Occipital lobe (tissue), 2 donors: Measurements from ENCODE around the gene JUP. TPM values are rescaled to one million over a fixed set of nuclear protein-coding genes. Genes with fewer than 3 reads are reported as not detected.

ENCODE experiments used
- DNase-seq: peaks from one replicate; lab custom pipeline; 2025; lab: John Stamatoyannopoulos, UW
- total RNA-seq: library from RNA; depleted of rRNA; stranded (reverse); fragments of >200 nt; gene quantifications from one replicate; pipeline ENCODE4 v1.2.3, GENCODE V29; 2014

Gene JUP
- total RNA-seq, 1 donor from 2014 or later = 37.4 TPM

DNA sequence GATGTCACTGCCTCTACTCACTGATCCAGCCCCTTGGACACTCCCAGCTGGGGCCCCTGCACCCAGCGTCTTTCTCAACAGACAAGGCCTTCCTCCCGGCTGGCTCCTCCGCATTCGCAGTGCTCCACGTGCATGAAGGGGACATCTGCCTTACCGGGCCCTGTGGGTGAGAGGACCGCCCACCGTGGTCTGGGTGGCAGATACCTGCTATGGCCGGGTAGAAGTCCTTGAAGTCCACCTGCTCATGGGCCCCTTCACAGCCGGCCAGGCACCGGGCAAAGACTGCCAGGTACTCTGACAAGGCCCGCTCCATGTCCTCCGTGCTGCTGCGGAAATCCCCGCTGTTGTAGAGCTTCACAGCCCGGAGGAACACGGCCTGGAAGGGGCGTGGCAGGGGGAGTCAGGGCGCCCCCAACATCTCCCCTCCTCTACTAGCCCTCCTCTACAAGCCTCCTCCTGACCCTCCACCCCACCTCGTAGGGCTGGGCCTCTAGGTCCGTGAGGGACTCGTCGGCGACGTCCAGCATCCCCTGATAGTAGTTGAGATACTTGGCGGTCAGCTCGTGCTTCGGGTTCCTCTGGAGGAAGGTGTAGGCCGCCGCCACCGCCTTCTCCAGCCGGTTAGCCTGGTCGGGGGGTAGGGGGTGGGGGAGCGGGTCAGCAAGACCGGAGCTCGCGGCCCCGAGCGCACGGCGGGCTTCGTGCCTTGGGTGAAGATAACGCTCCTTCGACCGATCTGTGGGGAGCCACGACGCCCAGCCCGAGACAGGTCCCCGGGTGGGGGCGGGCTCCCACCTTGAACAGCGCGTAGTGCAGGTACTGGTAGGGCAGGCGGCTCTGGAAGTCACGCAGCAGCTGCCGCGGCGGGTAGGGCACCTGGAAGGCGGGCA is 24.4 kb upstream of the JUP start:
- DNase-seq = no peak

DNA sequence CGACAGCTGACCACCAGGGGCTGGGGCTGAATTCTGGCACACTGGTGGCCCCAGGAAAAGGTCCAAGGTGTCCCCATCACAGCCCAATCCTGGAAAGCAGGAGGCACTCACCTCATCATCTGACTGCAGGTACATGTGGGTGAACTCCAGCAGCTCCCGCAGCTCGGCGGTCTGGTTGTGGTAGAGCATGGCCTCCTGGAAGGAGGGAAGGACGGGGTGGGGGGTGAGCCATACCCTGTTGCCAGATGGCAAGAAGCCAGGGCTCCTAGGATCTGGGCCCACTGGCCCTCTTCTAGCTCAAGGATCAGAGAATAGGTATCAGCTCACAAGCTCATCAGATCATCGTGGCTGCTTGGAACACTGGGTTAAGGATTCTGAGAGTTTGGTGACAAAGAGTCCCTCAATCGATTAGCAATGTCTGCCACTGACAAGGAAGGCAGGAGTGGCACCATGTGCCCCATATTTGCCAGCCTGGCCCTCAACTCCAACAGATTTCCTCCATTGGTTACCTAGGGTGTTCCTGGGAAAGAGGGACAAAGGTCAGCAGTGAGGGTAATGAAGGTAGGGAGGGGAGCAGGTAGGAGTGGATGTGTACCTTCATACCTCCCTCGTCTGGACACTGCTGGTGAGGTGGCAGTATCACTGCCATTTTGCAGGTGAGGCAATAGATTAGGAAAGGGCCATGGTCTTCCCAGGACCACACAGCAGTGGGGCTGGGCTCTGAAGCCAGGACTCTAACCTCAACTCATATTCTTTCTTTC is 20.4 kb upstream of the JUP start:
- DNase-seq = no peak

DNA sequence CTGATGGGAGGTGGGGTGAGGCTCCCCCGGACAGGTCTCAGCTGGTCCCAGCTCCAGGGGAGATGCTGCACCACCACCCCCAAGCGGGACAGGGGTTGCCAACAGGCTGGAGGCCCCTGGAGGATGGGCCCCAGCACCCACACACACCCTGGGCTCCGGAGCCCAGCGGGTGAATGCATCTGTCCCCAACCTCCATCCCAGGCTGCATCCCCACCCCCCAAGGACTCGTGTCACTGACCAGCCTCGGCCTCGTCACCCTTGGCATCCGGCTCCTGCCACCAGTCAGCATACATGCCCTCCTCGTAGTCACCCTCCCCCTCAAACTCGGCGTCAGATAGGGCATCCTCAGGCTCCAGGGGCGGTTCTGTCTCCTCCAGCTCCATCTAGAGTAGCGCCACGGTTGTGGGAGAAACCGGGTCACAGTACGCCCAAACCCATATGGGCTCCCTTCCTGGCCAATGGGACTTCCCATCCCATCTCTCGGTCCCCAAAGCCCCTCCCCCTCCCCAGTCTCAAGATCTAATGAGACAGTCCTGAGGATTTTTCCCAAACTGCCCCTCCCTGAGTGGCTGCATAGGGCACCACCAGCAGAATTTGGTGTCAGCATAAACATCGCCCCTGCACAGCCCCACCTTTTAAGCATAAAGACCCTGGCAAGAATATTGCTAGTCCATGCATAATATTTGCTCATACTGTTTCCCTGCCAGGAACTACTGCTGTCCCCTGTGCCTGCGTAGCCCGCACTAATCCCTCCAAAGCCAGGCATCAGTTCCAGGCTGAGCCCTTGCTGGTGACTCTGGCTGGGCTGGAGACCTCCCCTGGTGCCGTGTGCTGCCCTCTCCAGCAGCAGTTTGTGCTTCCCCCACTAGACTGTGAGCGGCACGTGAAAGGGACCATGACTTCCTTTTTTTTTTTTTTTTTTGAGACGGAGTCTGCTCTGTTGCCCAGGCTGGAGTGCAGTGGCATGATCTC is 16.8 kb upstream of the JUP start:
- DNase-seq = no peak

GRCh38 chr17:41801374-41802271 is 15.1 kb upstream of the JUP start:
- DNase-seq = peak; percentile 45

GRCh38 chr17:41800601-41801373 is 14.3 kb upstream of the JUP start:
- DNase-seq = no peak

- DNase-seq = no peak
These were observed 12.9 kb upstream of the JUP start for GRCh38 chr17:41799366-41799765.

GRCh38 chr17:41797377-41797776 is 10.9 kb upstream of the JUP start:
- DNase-seq = no peak

DNA sequence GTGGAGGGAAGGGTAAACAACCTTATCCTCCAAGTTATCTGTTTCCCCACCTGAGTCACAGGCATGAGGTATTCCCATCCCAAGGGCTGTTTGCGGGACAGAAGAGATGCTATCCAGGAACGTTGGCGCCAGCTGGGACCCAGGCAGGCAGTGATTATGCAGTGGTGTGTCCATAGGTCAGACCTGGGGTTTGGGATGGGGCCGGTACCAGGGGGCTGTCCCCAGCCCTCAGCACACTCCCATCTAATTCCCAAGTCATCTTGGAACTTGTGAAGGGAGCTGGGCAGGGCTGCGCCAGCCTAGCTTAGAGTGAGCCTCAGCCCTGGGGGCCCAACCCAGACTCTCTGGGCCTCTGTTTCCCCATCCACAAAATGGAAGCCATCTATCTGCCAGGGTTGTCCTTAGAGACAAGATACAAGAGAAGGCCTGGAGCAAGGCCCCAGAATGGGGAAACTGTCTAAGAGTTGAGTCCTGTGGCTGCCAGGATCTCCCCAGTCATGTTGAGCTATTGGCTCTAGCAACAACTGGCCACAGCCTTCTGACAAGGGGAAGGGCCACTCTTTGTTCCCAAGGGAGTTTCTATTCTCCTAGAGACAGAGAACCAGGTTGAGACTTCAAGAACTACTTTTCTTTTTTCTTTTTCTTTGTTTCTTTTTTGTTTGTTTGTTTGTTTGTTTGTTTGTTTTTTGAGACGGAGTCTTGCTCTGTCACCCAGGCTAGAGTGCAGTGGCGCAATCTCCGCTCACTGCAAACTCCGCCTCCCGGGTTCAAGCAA is 9.8 kb upstream of the JUP start:
- no peak for DNase-seq

DNA sequence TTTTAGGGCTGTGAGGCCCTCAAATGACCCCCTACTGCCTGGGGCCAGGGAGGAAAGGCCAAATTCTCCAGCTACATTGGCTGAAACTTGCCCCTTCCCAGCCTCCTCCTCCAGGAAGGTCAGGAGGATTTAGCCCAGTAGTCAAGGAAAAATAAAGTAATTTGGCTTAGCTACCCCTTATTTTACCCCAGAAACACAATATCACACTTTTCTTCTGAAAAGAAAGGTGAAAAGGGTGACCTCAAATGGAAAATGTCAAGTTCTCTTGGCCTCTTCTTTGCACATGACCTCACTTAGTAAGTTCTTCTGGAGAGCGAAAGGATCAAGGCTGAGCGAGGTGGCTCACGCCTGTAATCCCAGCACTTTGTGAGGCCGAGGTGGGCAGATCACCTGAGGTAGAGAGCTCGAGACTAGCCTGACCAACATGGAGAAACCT is 8.0 kb upstream of the JUP start:
- no peak for DNase-seq

DNA sequence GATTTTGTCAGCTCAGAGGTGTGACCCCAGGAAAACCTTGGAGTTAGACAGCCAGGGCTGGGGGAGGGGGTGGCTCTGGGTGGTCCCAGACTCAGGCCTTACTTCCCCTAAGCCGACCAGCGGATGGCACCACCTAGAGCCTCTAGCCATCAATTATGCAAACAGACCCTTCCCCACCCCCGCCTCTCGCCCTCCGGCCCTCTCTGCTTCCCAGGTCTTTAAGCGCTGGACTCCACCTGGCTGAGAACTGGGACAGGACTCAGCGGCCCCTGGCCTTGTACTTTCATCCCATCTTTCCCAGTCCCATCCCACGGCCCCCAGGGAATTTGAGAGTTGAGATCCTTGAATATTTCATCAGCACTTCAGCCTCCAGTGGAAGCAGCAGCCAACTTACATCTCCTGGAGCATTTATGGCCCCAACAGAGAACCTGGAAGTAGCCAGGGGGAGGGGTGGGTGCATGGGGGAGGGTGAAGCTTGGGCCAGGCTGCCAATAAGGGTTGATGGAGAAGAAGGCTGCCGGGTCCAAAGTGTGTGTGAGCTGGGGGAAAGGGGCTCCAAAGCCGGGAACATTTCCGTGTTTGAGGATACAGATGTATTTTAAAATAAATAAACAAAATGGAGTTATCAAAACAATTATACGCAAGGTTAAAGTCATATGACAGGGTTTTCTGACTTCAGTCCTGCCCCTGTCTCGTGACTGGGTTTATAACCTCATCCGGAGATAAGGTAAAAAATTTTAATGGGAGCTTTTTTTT is 7.5 kb upstream of the JUP start:
- DNase-seq = no peak

DNA sequence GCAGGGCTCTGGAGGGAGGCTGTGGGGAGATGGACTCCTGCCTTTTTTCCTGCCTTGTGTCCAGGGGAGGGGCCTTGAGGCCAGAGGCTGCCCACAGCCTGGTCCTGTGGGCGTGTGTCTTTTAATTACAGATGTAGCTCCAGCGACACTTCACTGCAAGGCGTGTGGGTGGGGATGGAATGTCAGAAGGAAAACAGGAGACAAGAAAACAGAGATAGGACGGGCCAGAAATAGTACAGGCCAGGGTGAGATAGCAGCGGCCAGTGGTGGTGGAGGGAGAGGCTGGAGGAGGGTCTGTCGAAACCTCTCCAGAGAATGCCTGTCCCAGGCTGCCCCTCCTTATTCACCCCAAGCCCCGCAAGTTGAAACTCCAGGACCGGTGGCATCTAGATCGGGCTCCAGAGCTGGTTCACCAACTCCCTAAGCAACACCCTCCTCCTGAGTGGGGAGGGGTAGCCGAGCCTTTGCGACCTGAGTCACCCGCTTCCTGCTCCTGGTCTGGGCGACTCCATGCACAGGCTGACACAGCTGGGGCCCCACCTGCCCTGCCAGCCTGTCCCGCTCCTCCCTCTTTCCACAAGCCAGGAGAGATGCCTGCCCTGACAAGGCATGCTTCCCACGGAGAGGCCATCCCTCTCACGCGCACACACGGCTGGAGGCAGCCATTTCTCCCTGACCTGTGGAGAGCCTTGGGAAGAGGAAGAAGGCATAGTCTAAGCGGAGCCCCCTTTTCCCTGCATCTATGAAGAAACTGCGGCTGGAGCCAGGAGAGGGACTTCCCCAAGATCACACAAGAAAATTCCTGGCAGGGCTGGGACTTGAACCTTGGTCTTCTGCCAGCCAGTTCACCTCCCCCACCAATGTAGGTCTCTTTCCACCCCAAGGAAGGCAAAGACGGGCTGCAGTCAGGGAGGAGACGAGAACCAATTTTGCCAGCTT is 6.6 kb upstream of the JUP start:
- no peak for DNase-seq

DNA sequence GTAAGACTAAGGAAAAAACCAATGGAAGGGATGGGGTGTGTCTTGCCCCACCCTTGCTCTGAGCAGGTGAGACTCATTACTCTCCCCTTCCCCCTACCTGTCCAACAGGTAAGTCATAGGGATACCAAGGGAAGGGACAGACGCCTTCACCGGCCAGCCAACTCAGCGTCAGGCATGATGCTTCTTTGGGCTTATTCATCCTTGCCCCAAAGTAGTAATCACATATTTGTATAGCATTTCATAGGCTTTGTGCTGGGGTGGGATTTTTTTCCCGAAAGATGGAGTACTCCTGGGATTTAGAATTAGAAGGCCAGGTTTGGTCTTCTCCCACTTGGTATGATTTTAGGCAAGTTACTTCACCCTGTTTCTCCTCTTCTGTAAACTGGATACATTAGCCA is 509 bp upstream of the JUP start:
- no peak for DNase-seq

DNA sequence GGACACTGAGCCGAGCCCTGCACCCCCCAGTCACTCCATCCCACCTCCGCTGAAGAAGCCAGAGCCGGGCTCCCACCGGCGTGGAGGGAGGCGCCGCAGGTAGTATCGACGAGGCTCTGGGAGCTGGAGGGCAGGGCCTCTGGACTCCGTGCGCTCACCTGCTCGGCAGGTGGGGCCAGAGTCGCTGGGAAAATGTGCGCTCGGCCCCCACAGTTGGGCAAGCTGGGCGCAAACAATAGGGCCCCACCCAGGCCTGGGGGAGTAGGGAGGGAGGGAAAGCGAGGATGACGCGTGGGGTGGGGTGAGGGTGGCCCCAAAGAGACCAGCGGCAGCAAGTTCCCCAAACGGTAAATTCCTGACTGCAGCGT is 668 bp downstream of the JUP start:
- DNase-seq = no peak

- no peak for DNase-seq
These were observed 1.2 kb downstream of the JUP start for GRCh38 chr17:41785091-41785858.

DNA sequence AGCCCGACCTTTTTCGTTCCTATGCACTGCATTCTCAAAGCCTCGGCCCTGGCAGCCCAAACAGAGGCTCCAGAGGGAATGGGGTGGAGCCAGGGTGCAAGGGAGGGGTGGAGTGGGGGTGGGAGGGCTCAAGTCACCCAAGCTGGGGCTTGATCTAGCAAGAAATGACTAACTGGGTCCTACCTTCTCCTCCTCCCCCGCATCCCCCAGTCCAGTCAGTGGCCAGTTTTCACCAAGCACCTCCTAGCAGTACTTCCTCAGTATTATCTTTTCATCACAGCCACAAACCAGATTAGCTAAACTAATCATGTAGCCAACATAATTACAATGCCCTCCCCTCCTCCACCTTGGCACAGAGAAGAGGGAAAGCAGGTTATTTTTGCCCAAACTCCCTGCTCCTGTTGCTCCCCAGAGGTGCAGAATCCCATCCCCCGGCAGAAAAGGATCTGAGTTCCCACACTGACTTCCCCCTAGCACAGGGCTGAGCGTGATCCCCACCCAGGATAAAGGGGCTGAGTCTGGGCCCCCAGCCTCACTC is 2.2 kb downstream of the JUP start:
- DNase-seq = no peak

- no peak for DNase-seq
These were observed 4.4 kb downstream of the JUP start for GRCh38 chr17:41782142-41782541.
